T-helper 1 cell treated with Interleukin-12 subunit alpha and Interleukin-12 subunit beta and Interleukin-4 antibody, amounts not matched to agents 30 μg/mL and 1 μg/mL, for 36 hours (primary cell): ENCODE measurements around the gene CEP85.

Experiments
- H3K27ac Mint-ChIP-seq: one replicate; pipeline ENCODE4 v1.8.0; 2021; ENCODE audit warnings: mild to moderate bottlenecking, mixed read lengths
- H3K27me3 Mint-ChIP-seq: one replicate; pipeline ENCODE4 v1.8.0; 2021; ENCODE audit warnings: low read depth, mixed read lengths
- H3K36me3 Mint-ChIP-seq: one replicate; pipeline ENCODE4 v1.8.0; 2021; ENCODE audit warnings: low read depth, mixed read lengths
- H3K4me1 Mint-ChIP-seq: one replicate; pipeline ENCODE4 v1.8.0; 2021; ENCODE audit warnings: low read depth, mixed read lengths
- H3K4me3 Mint-ChIP-seq: one replicate; pipeline ENCODE4 v1.8.0; 2021; ENCODE audit warnings: mild to moderate bottlenecking, moderate library complexity, mixed read lengths
- H3K9me3 Mint-ChIP-seq: one replicate; pipeline ENCODE4 v1.8.0; 2021; ENCODE audit warnings: mixed read lengths

CEP85 gene

GRCh38 chr1:26254404-26254803 is 20.4 kb downstream of the CEP85 start:
- Mint-ChIP-seq H3K27ac (no peak overlapping the region), H3K4me1 (peaks cover 9% of the 10 kb centered on the region), H3K4me3 (no peak overlapping the region), H3K9me3 (no peaks in the 10 kb centered on the region), H3K36me3 (peaks cover 31% of the 10 kb centered on the region), H3K27me3 (no peaks in the 10 kb centered on the region)

DNA sequence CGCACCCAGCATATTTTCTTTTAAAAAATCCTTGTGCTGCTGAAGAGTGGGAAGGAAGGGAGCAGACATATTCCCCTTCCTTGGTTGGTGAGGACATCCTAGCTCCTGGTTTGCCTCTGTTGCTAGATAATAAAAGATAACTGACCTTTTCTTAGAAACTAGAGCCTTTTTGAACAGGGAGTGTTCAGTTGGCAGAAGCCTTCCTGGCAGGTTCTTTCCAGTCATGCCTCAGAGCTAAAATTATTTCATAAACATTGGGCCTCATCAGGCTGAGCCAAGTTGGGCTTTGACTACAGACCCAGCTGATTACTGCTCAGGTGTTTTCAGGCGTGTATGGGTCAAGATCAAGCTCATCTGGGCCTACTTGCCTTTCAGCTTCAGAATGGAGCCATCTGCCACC is 23.2 kb downstream of the CEP85 start:
- no peak overlapping the region for H3K4me3 Mint-ChIP-seq
- no peaks in the 10 kb centered on the region for H3K9me3 Mint-ChIP-seq
- H3K4me1 Mint-ChIP-seq, result peaks cover 9% of the 10 kb centered on the region
- no peaks in the 10 kb centered on the region for H3K27me3 Mint-ChIP-seq
- H3K27ac Mint-ChIP-seq, result no peak overlapping the region
- peaks cover 43% of the 10 kb centered on the region for H3K36me3 Mint-ChIP-seq

DNA sequence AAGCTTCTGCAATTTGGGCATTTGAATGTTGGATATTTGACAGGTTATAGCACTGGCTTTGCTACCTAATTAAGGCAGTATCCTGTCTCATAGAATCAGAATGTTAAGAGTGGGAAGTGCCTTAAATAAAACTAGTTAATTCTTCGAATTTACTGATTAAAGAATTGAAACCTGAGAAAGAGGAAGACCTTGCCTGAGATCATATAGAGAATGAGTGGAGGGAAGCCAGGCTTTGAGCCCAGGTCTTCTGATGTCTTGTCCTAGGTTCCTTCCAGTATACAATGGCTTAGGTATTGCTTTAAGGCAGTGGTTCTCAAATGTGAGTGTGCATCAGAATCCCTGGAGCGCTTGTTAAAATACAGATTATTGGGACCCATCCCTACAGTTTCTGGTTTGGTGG is 25.0 kb downstream of the CEP85 start:
- Mint-ChIP-seq H3K9me3 (no peaks in the 10 kb centered on the region), H3K27ac (no peak overlapping the region), H3K36me3 (peaks cover 48% of the 10 kb centered on the region), H3K27me3 (no peaks in the 10 kb centered on the region), H3K4me1 (peaks cover 3% of the 10 kb centered on the region), H3K4me3 (no peak overlapping the region)

- Mint-ChIP-seq H3K36me3 (peaks cover 51% of the 10 kb centered on the region), H3K4me3 (no peak overlapping the region), H3K4me1 (no peaks in the 10 kb centered on the region)
Measured at GRCh38 chr1:26259578-26259977, 25.6 kb downstream of the CEP85 start.

GRCh38 chr1:26263212-26263611 is 29.2 kb downstream of the CEP85 start:
- Mint-ChIP-seq H3K4me1 (peaks cover 2% of the 10 kb centered on the region), H3K4me3 (no peak overlapping the region), H3K27me3 (no peaks in the 10 kb centered on the region), H3K9me3 (peaks cover 3% of the 10 kb centered on the region), H3K36me3 (peaks cover 55% of the 10 kb centered on the region), H3K27ac (no peak overlapping the region)

More at GRCh38 chr1:26259578-26259977, 25.6 kb downstream of the CEP85 start:
- H3K27me3 Mint-ChIP-seq, result no peaks in the 10 kb centered on the region
- no peaks in the 10 kb centered on the region for H3K9me3 Mint-ChIP-seq
- H3K27ac Mint-ChIP-seq, result no peak overlapping the region

GRCh38 chr1:26265405-26265804 is 31.4 kb downstream of the CEP85 start:
- no peak overlapping the region for H3K27ac Mint-ChIP-seq
- H3K9me3 Mint-ChIP-seq, result peaks cover 16% of the 10 kb centered on the region
- no peak overlapping the region for H3K4me3 Mint-ChIP-seq
- no peaks in the 10 kb centered on the region for H3K27me3 Mint-ChIP-seq
- peaks cover 60% of the 10 kb centered on the region for H3K36me3 Mint-ChIP-seq
- H3K4me1 Mint-ChIP-seq, result peaks cover 5% of the 10 kb centered on the region

GRCh38 chr1:26268290-26269197 is 34.5 kb downstream of the CEP85 start:
- Mint-ChIP-seq H3K4me3 (no peak overlapping the region), H3K9me3 (peaks cover 16% of the 10 kb centered on the region), H3K27me3 (no peaks in the 10 kb centered on the region), H3K4me1 (peaks cover 5% of the 10 kb centered on the region), H3K27ac (peak overlapping the region; percentile 22), H3K36me3 (peaks cover 59% of the 10 kb centered on the region)

GRCh38 chr1:26269198-26269550 is 35.2 kb downstream of the CEP85 start:
- Mint-ChIP-seq H3K27me3 (no peaks in the 10 kb centered on the region), H3K27ac (peak overlapping the region; percentile 55), H3K4me3 (no peak overlapping the region), H3K9me3 (peaks cover 16% of the 10 kb centered on the region), H3K4me1 (peaks cover 6% of the 10 kb centered on the region), H3K36me3 (peaks cover 56% of the 10 kb centered on the region)

DNA sequence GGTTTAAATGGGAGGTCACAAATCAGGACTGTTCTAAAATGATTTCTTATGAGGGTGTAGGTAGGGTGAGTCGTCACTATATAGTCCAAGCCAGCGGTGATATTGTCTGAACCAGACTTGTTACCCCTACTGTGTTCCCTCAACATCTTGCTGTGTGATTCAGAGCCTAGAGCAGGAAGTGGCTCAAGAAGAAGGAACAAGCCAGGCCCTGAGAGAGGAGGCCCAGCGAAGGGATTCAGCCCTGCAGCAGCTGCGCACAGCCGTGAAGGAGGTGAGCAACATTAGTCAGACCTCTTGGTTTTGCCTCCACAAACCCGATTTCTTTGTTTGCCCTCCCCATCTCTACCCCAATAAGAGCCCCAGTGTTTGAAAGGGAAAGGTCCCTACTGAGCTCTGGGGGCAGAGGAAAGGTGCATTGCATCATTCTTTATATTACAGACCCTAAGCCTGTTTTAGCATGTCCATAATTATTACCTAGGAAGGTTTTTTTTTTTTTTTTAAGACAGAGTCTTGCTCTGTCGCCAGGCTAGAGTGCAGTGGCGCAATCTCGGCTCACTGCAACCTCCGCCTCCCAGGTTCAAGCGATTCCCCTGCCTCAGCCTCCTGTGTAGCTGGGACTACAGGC is 40.9 kb downstream of the CEP85 start:
- Mint-ChIP-seq H3K4me1 (peaks cover 43% of the 10 kb centered on the region), H3K9me3 (no peaks in the 10 kb centered on the region), H3K4me3 (no peak overlapping the region), H3K27ac (peak overlapping the region; percentile 13), H3K27me3 (no peaks in the 10 kb centered on the region), H3K36me3 (peaks cover 41% of the 10 kb centered on the region)

DNA sequence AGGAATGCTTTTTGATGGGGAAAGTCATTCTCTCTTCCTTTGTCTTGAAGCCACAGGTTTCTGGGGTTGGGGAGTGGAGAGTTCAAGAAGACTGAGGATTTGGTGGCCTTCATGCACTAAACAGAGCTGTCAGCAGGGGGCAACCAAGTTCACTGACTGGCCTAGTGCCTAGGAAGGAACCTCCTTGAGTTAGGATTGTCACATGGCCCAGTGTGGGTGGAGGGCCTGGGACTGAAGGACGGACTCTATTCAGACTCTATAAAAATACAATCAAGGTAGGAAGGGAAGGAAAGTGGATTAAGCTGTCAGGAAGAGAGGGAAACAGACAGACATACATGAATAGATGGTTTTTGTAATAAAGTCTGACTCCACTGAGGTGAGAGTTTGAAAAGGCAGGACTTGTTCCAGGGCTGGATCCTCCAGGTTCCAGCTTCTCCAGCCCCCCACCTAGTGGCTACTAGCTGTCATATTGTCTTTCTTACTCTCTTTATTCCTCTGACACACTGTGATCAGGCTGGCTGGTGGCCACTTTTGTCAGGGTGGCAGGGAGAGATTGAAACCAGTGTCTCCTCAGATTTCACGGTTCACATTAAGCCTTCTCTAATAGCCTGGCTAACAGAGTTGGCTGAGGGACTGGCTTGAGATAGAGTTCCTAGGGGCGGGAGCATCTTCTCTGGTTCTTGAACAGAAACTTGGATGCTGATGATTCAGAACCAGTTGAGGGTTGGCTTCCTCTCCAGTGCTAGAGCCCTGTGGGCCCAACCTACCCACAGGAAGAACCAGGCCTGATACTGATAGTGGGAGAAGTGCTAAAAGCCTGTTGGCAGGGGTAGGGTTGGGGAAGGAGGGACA is 41.8 kb downstream of the CEP85 start:
- Mint-ChIP-seq H3K27ac (peak overlapping the region; percentile 98), H3K36me3 (peaks cover 40% of the 10 kb centered on the region), H3K27me3 (no peaks in the 10 kb centered on the region), H3K4me1 (peaks cover 44% of the 10 kb centered on the region), H3K9me3 (no peaks in the 10 kb centered on the region), H3K4me3 (peak overlapping the region; percentile 79)

DNA sequence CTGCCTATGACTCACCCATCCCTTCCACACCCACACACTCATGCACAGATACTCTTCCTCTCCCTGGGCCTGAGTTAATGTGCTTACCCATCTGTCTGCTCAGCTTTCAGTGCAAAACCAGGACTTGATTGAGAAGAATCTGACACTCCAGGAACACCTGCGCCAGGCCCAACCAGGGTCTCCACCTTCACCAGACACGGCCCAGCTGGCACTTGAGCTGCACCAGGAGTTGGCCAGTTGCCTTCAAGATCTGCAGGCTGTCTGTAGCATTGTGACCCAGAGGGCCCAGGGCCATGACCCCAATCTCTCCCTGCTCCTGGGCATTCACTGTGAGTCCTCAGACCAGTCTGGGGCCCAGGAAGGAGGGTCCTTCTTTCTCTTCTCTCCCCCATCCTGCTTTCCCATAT is 42.4 kb downstream of the CEP85 start:
- Mint-ChIP-seq H3K36me3 (peaks cover 43% of the 10 kb centered on the region), H3K4me3 (peak overlapping the region; percentile 79), H3K27ac (peak overlapping the region; percentile 98), H3K9me3 (no peaks in the 10 kb centered on the region), H3K27me3 (no peaks in the 10 kb centered on the region), H3K4me1 (peaks cover 50% of the 10 kb centered on the region)

DNA sequence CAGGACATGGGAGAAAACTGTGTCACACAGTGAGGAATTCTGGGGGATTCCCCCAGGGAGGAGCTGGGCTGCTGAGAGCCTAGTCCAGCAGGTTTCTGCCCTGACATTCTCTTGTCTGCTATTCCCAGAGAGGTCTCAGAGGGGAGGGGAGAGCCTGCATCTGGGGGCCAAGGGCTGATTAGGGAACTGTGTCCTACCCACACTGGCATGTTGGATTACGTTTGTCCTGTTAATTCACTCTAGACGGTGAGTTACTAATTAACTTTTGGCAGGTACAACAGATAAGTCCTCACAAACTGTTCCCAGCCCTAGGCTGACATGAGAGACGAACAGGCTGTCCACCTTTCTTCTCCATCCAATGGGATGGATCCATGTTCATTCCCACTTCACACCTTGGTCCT is 43.3 kb downstream of the CEP85 start:
- peaks cover 54% of the 10 kb centered on the region for H3K4me1 Mint-ChIP-seq
- peak overlapping the region; percentile 98 for H3K27ac Mint-ChIP-seq
- peak overlapping the region; percentile 79 for H3K4me3 Mint-ChIP-seq
- peaks cover 41% of the 10 kb centered on the region for H3K36me3 Mint-ChIP-seq
- H3K27me3 Mint-ChIP-seq, result no peaks in the 10 kb centered on the region
- no peaks in the 10 kb centered on the region for H3K9me3 Mint-ChIP-seq

DNA sequence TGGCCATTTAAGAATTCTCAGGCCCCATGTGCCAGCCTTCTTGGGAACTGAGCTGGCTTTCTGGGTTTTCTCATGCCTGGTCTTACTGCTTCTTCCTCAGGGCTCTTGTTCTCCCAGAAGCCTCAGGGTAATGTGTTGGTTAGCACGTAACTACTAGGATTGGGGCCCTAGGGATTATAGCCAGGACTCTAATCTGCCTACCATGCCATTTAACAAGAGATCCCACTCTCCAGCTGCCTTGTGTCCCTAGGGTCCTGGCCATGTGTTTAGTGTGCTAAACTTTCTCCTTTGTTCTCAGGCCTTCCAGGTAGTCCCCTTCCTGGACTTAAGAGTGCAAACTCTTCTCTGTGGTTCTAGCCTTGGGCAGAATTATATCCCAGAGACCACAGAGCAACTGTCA is 43.7 kb downstream of the CEP85 start:
- no peaks in the 10 kb centered on the region for H3K27me3 Mint-ChIP-seq
- H3K36me3 Mint-ChIP-seq, result peaks cover 43% of the 10 kb centered on the region
- H3K27ac Mint-ChIP-seq, result peak overlapping the region; percentile 74
- peak overlapping the region; percentile 49 for H3K4me3 Mint-ChIP-seq
- peaks cover 58% of the 10 kb centered on the region for H3K4me1 Mint-ChIP-seq
- H3K9me3 Mint-ChIP-seq, result no peaks in the 10 kb centered on the region

GRCh38 chr1:26278303-26278702 is 44.3 kb downstream of the CEP85 start:
- H3K27me3 Mint-ChIP-seq, result no peaks in the 10 kb centered on the region
- H3K27ac Mint-ChIP-seq, result peak overlapping the region; percentile 74
- peaks cover 46% of the 10 kb centered on the region for H3K36me3 Mint-ChIP-seq
- no peaks in the 10 kb centered on the region for H3K9me3 Mint-ChIP-seq
- H3K4me3 Mint-ChIP-seq, result peak overlapping the region; percentile 49
- H3K4me1 Mint-ChIP-seq, result peaks cover 64% of the 10 kb centered on the region
